Loucy (cell line): ENCODE data around the gene RAPGEF2.

ENCODE experiments used
- CTCF ChIP-seq: fragments of 200-600 bp; sonication (generic); conservative IDR thresholded peaks from 2 replicates; pipeline ENCODE4 v1.5.1; 2014; ENCODE audit warnings: mild to moderate bottlenecking, antibody characterized with exemption, low read length
- EZH2phosphoT487 ChIP-seq: fragments of 200-600 bp; IDR thresholded peaks from 2 replicates; pipeline ENCODE4 v1.6.1; 2018; ENCODE audit warnings: antibody characterized with exemption, mild to moderate bottlenecking, moderate library complexity, borderline replicate concordance

GRCh38 chr4:159097144-159097543 is 5.7 kb upstream of the RAPGEF2 start:
- TF ChIP-seq CTCF, result no peak
- no peak for TF ChIP-seq EZH2phosphoT487
